IPS DF 4.7 (cell line): ENCODE results near the gene PRR5.
"Not testable (repeated sequence)": the region's sequence is repeated elsewhere in the genome, so short reads cannot be mapped to it uniquely, and the experiment has no call there.

Source experiments
- DNase-seq: peaks from one replicate; pipeline ENCODE4 v3.0.0-alpha.2; 2013; ENCODE audit warnings: low spot score; ENCODE audit errors: extremely low read depth

The PRR5 gene

GRCh38 chr22:44672632-44673031 lies 29.4 kb upstream of the PRR5 start:
- DNase-seq = no peak

GRCh38 chr22:44673406-44673805 lies 28.6 kb upstream of the PRR5 start:
- no peak for DNase-seq

- DNase-seq = not testable (repeated sequence)
Observed at GRCh38 chr22:44676066-44676440, 26.0 kb upstream of the PRR5 start.

GRCh38 chr22:44676441-44677352 lies 25.3 kb upstream of the PRR5 start:
- DNase-seq = no peak

GRCh38 chr22:44677353-44677840 lies 24.6 kb upstream of the PRR5 start:
- DNase-seq = no peak

- DNase-seq = no peak
Observed at GRCh38 chr22:44677871-44678555, 24.0 kb upstream of the PRR5 start.

GRCh38 chr22:44678556-44679305 lies 23.3 kb upstream of the PRR5 start:
- no peak for DNase-seq

- not testable (repeated sequence) for DNase-seq
Observed at GRCh38 chr22:44679306-44679647, 22.7 kb upstream of the PRR5 start.

GRCh38 chr22:44680058-44680457 lies 21.9 kb upstream of the PRR5 start:
- DNase-seq = no peak

GRCh38 chr22:44680481-44680894 lies 21.5 kb upstream of the PRR5 start:
- DNase-seq = no peak

- DNase-seq = no peak
Observed at GRCh38 chr22:44682556-44683168, 19.3 kb upstream of the PRR5 start.

GRCh38 chr22:44683237-44683636 lies 18.8 kb upstream of the PRR5 start:
- no peak for DNase-seq

GRCh38 chr22:44683881-44684280 lies 18.1 kb upstream of the PRR5 start:
- DNase-seq = no peak

GRCh38 chr22:44684506-44685383 lies 17.3 kb upstream of the PRR5 start:
- DNase-seq = peak; percentile 80

GRCh38 chr22:44685384-44686056 lies 16.5 kb upstream of the PRR5 start:
- no peak for DNase-seq

- DNase-seq = no peak
Observed at GRCh38 chr22:44686873-44687600, 15.0 kb upstream of the PRR5 start.

- DNase-seq = no peak
Observed at GRCh38 chr22:44689173-44689572, 12.8 kb upstream of the PRR5 start.

GRCh38 chr22:44689915-44690524 lies 12.0 kb upstream of the PRR5 start:
- DNase-seq = no peak
